Progenitor cell of endocrine pancreas (in vitro differentiated cells): ENCODE results near the gene SDK2. TPM values are rescaled to one million over a fixed set of nuclear protein-coding genes. Genes with fewer than 3 reads are reported as not detected.

Experiments
- DNase-seq: peaks from one replicate; pipeline ENCODE4 v3.0.0; 2021; ENCODE audit warnings: low spot score; ENCODE audit not compliant: unreplicated experiment
- H3K27ac Mint-ChIP-seq: 2 replicates; pipeline ENCODE4 v1.8.0; 2021; ENCODE audit warnings: mild to moderate bottlenecking, moderate library complexity, mixed read lengths
- H3K27me3 Mint-ChIP-seq: 2 replicates; pipeline ENCODE4 v1.8.0; 2021; ENCODE audit warnings: mixed read lengths
- H3K36me3 Mint-ChIP-seq: 2 replicates; pipeline ENCODE4 v1.8.0; 2022; ENCODE audit warnings: mixed read lengths; ENCODE audit not compliant: insufficient read depth
- H3K4me1 Mint-ChIP-seq: 2 replicates; pipeline ENCODE4 v1.8.0; 2021; ENCODE audit warnings: low read depth, mixed read lengths
- H3K4me3 Mint-ChIP-seq: 2 replicates; pipeline ENCODE4 v1.8.0; 2021; ENCODE audit warnings: low read depth, mild to moderate bottlenecking, moderate library complexity, mixed read lengths
- H3K9me3 Mint-ChIP-seq: 2 replicates; pipeline ENCODE4 v1.8.0; 2021; ENCODE audit warnings: low read depth, mixed read lengths
- CTCF ChIP-seq: fragments of 200-600 bp; sonication (generic); IDR thresholded peaks from one replicate; pipeline ENCODE4 v1.5.0; 2021; ENCODE audit warnings: antibody characterized with exemption, mild to moderate bottlenecking; ENCODE audit not compliant: unreplicated experiment
- total RNA-seq: library from RNA; stranded (reverse); gene quantifications from 2 replicates; pipeline ENCODE4 v1.2.1, GENCODE V29; 2021

Gene SDK2
- total RNA-seq, 1 donor from 2014 or later = 6.7 TPM

DNA sequence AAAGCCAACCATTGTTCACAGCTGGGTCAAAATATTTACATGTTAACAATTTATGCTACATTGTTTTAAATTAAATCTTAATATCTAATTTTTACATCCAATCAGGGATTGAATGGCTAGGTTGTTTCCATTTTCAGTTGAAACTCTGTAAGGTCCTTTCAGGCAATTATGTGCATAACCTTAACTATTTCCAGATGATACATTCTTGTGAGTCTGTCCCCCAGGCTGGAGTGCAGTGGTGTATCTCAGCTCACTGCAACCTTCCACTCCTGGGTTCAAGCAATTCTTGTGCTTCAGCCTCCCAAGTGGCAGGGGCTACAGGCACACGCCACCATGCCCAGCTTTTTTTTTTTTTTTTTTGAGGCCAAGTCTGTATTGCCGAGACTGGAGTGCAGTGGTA is 342.9 kb downstream of the SDK2 start:
- Mint-ChIP-seq H3K36me3 (peaks cover 12% of the 10 kb centered on the region), H3K9me3 (no peaks in the 10 kb centered on the region), H3K4me1 (peaks cover 36% of the 10 kb centered on the region), H3K27me3 (no peaks in the 10 kb centered on the region), H3K4me3 (no peak overlapping the region), H3K27ac (no peak overlapping the region)
- no peak for TF ChIP-seq CTCF
- DNase-seq = no peak

GRCh38 chr17:73300392-73300791 is 343.9 kb downstream of the SDK2 start:
- Mint-ChIP-seq H3K27me3 (no peaks in the 10 kb centered on the region), H3K4me1 (peaks cover 29% of the 10 kb centered on the region), H3K36me3 (peaks cover 13% of the 10 kb centered on the region), H3K27ac (no peak overlapping the region), H3K4me3 (no peak overlapping the region), H3K9me3 (no peaks in the 10 kb centered on the region)
- DNase-seq = no peak
- no peak for TF ChIP-seq CTCF

DNA sequence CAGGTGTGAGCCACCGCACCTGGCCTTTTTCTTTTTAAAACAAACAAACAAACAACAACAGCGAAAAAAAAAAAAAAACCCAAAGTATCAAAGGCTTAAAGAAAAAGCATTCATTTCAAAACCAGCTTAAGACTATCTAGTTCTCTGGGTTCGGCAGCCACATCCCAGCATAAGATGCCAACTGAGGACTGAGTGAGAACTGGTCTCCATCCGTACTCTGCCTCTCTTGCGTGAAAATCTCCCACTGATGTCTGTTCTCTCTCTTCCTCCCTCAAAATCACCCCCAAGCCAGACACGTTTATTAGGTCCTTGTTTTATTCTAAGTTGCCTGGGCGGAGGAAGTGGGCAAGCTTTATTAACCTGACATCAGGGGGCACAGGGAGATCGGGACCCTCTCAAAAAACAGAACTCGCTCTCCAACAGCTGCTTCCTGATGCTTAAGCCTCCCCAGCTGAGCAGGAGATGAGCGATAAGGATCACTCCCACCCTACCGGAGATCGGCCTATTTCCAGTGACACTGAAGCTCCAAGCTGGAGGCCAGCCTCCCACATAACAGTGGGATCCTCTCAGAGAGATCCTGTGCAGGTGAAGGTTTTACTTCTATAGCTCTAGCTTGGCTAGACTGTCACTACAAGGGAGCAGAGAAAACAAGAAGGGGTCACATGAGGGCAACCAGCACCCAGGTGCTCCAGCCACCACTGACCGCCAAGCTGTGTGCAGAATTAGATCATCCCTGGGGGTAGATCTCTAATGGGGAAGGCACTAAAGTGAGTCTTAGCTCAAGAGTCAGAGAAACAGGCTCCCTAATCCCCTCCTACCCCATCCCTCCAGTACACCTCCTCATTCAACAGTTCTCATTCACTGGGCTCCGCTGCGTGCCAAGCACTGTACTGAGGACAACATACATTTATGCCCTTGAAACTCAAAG is 346.0 kb downstream of the SDK2 start:
- Mint-ChIP-seq H3K4me1 (peaks cover 15% of the 10 kb centered on the region), H3K9me3 (no peaks in the 10 kb centered on the region), H3K4me3 (no peak overlapping the region), H3K27ac (peak overlapping the region; percentile 67), H3K27me3 (no peaks in the 10 kb centered on the region), H3K36me3 (peaks cover 13% of the 10 kb centered on the region)
- no peak for TF ChIP-seq CTCF
- DNase-seq = no peak

DNA sequence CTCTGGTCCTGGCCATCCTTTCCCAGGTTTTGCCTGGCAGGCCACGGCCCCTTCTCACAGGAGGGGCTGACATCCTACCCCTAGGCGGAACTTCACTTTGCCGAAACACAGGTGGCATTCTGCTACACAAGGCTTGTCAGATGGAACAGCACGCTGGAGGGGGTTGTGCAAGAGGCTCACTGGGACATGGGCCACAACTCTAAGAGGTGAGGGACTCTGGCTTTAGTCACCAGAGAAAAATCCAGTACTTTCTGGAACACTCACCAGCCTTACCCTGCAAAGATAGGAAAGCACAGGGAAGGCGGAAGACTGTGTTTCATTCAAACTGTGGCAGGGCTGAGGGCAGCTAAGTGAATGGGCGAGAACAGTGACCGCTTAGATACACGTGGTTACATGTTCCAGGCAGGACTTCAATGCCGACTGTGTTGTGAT is 350.7 kb downstream of the SDK2 start:
- no peak for DNase-seq
- Mint-ChIP-seq H3K27me3 (no peaks in the 10 kb centered on the region), H3K36me3 (peaks cover 9% of the 10 kb centered on the region), H3K4me3 (no peak overlapping the region), H3K9me3 (no peaks in the 10 kb centered on the region), H3K27ac (peak overlapping the region; percentile 87), H3K4me1 (peaks cover 45% of the 10 kb centered on the region)
- no peak for TF ChIP-seq CTCF

- Mint-ChIP-seq H3K4me1 (peaks cover 43% of the 10 kb centered on the region), H3K27me3 (no peaks in the 10 kb centered on the region), H3K27ac (no peak overlapping the region), H3K4me3 (no peak overlapping the region), H3K9me3 (no peaks in the 10 kb centered on the region), H3K36me3 (peaks cover 9% of the 10 kb centered on the region)
- no peak for TF ChIP-seq CTCF
- DNase-seq = no peak
These were observed 351.2 kb downstream of the SDK2 start for GRCh38 chr17:73293031-73293430.
